ENCODE results near the gene EHD1. TPM values are rescaled to one million over a fixed set of nuclear protein-coding genes. Genes with fewer than 3 reads are reported as not detected.

EHD1 gene
- total and polyA plus RNA-seq, 9 of the 15 experiments (the other 6 are each of a cell fraction or from before 2014, with no cell fraction given) = 0.46 to 65.0 (median 16.4) TPM

DNA sequence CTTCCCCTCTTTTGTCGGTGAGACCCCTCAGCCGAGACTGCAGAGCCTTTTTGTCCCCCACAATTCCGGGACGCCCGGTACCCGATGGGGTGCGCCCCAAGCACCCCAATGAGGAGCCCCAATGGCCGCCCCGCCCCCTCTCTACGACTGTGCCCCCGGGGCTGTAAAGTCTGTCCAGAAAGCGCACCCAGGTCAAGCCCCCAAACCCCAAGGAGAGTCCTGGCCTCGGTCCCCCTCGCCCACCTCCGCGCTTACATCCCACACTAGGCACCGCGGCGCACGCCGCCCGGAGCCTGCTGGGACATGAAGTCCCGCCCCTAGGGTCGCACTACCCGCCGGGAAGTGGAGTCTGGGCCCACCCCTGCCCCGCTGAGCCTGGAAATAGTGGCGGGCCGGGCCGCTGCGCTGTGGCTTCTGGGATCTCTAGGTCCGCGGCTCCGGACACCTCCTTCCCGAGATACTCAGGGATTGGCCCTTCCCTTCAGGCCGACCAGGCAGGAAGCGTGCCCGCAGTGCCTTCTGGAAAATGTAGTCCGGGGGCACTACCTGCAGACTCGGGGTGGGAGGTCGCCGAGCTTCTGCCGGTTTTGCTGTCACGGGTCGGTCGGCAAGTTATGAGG, 68.0 kb downstream of the EHD1 start, which contains the start of gene MEN1 (continued):
- no peak for TF ChIP-seq CEBPB (tag; IDR thresholded peaks at IDR 0.05)
- TF ChIP-seq DIDO1 (tag; IDR thresholded peaks at IDR 0.05; ENCODE audit: low read depth) = 0 out of 2 replicates have a peak, but pooled peaks have one; percentile 52
- TF ChIP-seq HDAC6 (IDR thresholded peaks at IDR 0.05; ENCODE audit: low read depth, low read length) = no peak
- TF ChIP-seq, protein P1, sequence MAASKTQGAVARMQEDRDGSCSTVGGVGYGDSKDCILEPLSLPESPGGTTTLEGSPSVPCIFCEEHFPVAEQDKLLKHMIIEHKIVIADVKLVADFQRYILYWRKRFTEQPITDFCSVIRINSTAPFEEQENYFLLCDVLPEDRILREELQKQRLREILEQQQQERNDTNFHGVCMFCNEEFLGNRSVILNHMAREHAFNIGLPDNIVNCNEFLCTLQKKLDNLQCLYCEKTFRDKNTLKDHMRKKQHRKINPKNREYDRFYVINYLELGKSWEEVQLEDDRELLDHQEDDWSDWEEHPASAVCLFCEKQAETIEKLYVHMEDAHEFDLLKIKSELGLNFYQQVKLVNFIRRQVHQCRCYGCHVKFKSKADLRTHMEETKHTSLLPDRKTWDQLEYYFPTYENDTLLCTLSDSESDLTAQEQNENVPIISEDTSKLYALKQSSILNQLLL (CRISPR knock-in tag; IDR thresholded peaks at IDR 0.05; ENCODE audit: borderline replicate concordance) = no peak
- no peak for TF ChIP-seq RBM39 (optimal IDR thresholded peaks at IDR 0.05; ENCODE audit: low read depth, low read length)
- peak; percentile 85 for TF ChIP-seq MBD2 (IDR thresholded peaks at IDR 0.05; ENCODE audit: borderline replicate concordance, low read depth)
- TF ChIP-seq, protein P2, sequence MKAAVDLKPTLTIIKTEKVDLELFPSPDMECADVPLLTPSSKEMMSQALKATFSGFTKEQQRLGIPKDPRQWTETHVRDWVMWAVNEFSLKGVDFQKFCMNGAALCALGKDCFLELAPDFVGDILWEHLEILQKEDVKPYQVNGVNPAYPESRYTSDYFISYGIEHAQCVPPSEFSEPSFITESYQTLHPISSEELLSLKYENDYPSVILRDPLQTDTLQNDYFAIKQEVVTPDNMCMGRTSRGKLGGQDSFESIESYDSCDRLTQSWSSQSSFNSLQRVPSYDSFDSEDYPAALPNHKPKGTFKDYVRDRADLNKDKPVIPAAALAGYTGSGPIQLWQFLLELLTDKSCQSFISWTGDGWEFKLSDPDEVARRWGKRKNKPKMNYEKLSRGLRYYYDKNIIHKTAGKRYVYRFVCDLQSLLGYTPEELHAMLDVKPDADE (conservative IDR thresholded peaks at IDR 0.05; ENCODE audit: control insufficient read depth, low read depth, low read length) = peak; percentile 97
- TF ChIP-seq WHSC1 (IDR thresholded peaks at IDR 0.05; ENCODE audit: low read length) = no peak
- TF ChIP-seq ZC3H4 (CRISPR knock-in tag; IDR thresholded peaks at IDR 0.05; ENCODE audit: borderline replicate concordance) = no peak
- TF ChIP-seq ZC3H8 (IDR thresholded peaks at IDR 0.05) = no peak
- no peak for TF ChIP-seq ZNF717 (CRISPR knock-in tag; IDR thresholded peaks at IDR 0.05)
- no peak for TF ChIP-seq HSF4 (CRISPR knock-in tag; IDR thresholded peaks at IDR 0.05; ENCODE audit: borderline replicate concordance)
- no peak for TF ChIP-seq BRF1 (IDR thresholded peaks at IDR 0.05; ENCODE audit: borderline replicate concordance, extremely low read depth, insufficient read length)
- TF ChIP-seq ZNF695 (CRISPR knock-in tag; IDR thresholded peaks at IDR 0.05) = no peak
- TF ChIP-seq ZNF384 (IDR thresholded peaks at IDR 0.05; ENCODE audit: low read depth, low read length) = no peak
- no peak for TF ChIP-seq ZNF124 (CRISPR knock-in tag; IDR thresholded peaks at IDR 0.05)
- TF ChIP-seq, protein P3, sequence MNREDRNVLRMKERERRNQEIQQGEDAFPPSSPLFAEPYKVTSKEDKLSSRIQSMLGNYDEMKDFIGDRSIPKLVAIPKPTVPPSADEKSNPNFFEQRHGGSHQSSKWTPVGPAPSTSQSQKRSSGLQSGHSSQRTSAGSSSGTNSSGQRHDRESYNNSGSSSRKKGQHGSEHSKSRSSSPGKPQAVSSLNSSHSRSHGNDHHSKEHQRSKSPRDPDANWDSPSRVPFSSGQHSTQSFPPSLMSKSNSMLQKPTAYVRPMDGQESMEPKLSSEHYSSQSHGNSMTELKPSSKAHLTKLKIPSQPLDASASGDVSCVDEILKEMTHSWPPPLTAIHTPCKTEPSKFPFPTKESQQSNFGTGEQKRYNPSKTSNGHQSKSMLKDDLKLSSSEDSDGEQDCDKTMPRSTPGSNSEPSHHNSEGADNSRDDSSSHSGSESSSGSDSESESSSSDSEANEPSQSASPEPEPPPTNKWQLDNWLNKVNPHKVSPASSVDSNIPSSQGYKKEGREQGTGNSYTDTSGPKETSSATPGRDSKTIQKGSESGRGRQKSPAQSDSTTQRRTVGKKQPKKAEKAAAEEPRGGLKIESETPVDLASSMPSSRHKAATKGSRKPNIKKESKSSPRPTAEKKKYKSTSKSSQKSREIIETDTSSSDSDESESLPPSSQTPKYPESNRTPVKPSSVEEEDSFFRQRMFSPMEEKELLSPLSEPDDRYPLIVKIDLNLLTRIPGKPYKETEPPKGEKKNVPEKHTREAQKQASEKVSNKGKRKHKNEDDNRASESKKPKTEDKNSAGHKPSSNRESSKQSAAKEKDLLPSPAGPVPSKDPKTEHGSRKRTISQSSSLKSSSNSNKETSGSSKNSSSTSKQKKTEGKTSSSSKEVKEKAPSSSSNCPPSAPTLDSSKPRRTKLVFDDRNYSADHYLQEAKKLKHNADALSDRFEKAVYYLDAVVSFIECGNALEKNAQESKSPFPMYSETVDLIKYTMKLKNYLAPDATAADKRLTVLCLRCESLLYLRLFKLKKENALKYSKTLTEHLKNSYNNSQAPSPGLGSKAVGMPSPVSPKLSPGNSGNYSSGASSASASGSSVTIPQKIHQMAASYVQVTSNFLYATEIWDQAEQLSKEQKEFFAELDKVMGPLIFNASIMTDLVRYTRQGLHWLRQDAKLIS (CRISPR knock-in tag; IDR thresholded peaks at IDR 0.05) = no peak
- no peak for TF ChIP-seq ZNF583 (CRISPR knock-in tag; IDR thresholded peaks at IDR 0.05)
- TF ChIP-seq, protein P4, sequence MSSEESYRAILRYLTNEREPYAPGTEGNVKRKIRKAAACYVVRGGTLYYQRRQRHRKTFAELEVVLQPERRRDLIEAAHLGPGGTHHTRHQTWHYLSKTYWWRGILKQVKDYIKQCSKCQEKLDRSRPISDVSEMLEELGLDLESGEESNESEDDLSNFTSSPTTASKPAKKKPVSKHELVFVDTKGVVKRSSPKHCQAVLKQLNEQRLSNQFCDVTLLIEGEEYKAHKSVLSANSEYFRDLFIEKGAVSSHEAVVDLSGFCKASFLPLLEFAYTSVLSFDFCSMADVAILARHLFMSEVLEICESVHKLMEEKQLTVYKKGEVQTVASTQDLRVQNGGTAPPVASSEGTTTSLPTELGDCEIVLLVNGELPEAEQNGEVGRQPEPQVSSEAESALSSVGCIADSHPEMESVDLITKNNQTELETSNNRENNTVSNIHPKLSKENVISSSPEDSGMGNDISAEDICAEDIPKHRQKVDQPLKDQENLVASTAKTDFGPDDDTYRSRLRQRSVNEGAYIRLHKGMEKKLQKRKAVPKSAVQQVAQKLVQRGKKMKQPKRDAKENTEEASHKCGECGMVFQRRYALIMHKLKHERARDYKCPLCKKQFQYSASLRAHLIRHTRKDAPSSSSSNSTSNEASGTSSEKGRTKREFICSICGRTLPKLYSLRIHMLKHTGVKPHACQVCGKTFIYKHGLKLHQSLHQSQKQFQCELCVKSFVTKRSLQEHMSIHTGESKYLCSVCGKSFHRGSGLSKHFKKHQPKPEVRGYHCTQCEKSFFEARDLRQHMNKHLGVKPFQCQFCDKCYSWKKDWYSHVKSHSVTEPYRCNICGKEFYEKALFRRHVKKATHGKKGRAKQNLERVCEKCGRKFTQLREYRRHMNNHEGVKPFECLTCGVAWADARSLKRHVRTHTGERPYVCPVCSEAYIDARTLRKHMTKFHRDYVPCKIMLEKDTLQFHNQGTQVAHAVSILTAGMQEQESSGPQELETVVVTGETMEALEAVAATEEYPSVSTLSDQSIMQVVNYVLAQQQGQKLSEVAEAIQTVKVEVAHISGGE (CRISPR knock-in tag; IDR thresholded peaks at IDR 0.05) = peak in 1 of 3 experiments; percentile 80; a peak in 2 of 6 replicates

Measured in K562 (cell line).